HG03060 (cell line): ENCODE data around the gene CEBPG.

Experiments
- ATAC-seq: cut with Tn5 transposase; IDR thresholded peaks from one replicate; pipeline ENCODE4 v1.9.1; 2021; ENCODE audit warnings: low read depth, moderate number of reproducible peaks; ENCODE audit not compliant: unreplicated experiment

Gene CEBPG

GRCh38 chr19:33377586-33378475 lies 4.3 kb downstream of the CEBPG start:
- no peak for ATAC-seq

- ATAC-seq: no peak
Measured at GRCh38 chr19:33379151-33379829, 5.8 kb downstream of the CEBPG start.

GRCh38 chr19:33381101-33381500 lies 7.6 kb downstream of the CEBPG start:
- ATAC-seq: no peak

- ATAC-seq: no peak
Measured at GRCh38 chr19:33382006-33382405, 8.5 kb downstream of the CEBPG start.

- ATAC-seq: no peak
Measured at GRCh38 chr19:33382982-33383381, 9.5 kb downstream of the CEBPG start.

- ATAC-seq: no peak
Measured at GRCh38 chr19:33383720-33384292, 10.3 kb downstream of the CEBPG start.

- ATAC-seq: no peak
Measured at GRCh38 chr19:33384983-33385382, 11.5 kb downstream of the CEBPG start.

GRCh38 chr19:33385956-33386355 lies 12.4 kb downstream of the CEBPG start:
- ATAC-seq: no peak

- no peak for ATAC-seq
Measured at GRCh38 chr19:33386361-33386858, 12.9 kb downstream of the CEBPG start.

GRCh38 chr19:33387351-33388230 lies 14.1 kb downstream of the CEBPG start:
- ATAC-seq: no peak

GRCh38 chr19:33388231-33388724 lies 14.8 kb downstream of the CEBPG start:
- ATAC-seq: no peak

GRCh38 chr19:33388725-33389420 lies 15.4 kb downstream of the CEBPG start:
- no peak for ATAC-seq

GRCh38 chr19:33389421-33390100 lies 16.1 kb downstream of the CEBPG start:
- ATAC-seq: no peak

- no peak for ATAC-seq
Measured at GRCh38 chr19:33390101-33390907, 16.8 kb downstream of the CEBPG start.

GRCh38 chr19:33390908-33391630 lies 17.6 kb downstream of the CEBPG start:
- no peak for ATAC-seq

- no peak for ATAC-seq
Measured at GRCh38 chr19:33391631-33392249, 18.2 kb downstream of the CEBPG start.
